Measurements from ENCODE around the gene MED12L. TPM values are rescaled to one million over a fixed set of nuclear protein-coding genes. Genes with fewer than 3 reads are reported as not detected.
"Not testable (repeated sequence)": the region's sequence is repeated elsewhere in the genome, so short reads cannot be mapped to it uniquely, and the experiment has no call there.

The MED12L gene
- total RNA-seq, 4 donors from 2014 or later: 0.09 to 3.3 (median 0.13) TPM; not detected in 1

- DNase-seq: no peak
- Histone ChIP-seq H3K27me3 (no peaks in the 10 kb centered on the region), H3K4me1 (peaks cover 0 to 12% (median 2%) of the 10 kb centered on the region in 4 donors), H3K4me3 (no peak overlapping the region), H3K9me3 (no peaks in the 10 kb centered on the region), H3K27ac (peak overlapping the region in 1 of 4 donors; percentile 55), H3K36me3 (no peaks in the 10 kb centered on the region)
- no peak for TF ChIP-seq POLR2A (IDR thresholded peaks at IDR 0.05)
- TF ChIP-seq, protein P1, sequence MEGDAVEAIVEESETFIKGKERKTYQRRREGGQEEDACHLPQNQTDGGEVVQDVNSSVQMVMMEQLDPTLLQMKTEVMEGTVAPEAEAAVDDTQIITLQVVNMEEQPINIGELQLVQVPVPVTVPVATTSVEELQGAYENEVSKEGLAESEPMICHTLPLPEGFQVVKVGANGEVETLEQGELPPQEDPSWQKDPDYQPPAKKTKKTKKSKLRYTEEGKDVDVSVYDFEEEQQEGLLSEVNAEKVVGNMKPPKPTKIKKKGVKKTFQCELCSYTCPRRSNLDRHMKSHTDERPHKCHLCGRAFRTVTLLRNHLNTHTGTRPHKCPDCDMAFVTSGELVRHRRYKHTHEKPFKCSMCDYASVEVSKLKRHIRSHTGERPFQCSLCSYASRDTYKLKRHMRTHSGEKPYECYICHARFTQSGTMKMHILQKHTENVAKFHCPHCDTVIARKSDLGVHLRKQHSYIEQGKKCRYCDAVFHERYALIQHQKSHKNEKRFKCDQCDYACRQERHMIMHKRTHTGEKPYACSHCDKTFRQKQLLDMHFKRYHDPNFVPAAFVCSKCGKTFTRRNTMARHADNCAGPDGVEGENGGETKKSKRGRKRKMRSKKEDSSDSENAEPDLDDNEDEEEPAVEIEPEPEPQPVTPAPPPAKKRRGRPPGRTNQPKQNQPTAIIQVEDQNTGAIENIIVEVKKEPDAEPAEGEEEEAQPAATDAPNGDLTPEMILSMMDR (IDR thresholded peaks at IDR 0.05): no peak
These were observed 302.4 kb downstream of the MED12L start for GRCh38 chr3:151387842-151388241.

- H3K4me3 ChIP-seq: no peak overlapping the region
- no peak for TF ChIP-seq POLR2A (IDR thresholded peaks at IDR 0.05)
- TF ChIP-seq, protein P1 (IDR thresholded peaks at IDR 0.05): no peak
- no peaks in the 10 kb centered on the region for H3K36me3 ChIP-seq
- H3K4me1 ChIP-seq: no peaks in the 10 kb centered on the region
- H3K9me3 ChIP-seq: no peaks in the 10 kb centered on the region
- H3K27ac ChIP-seq: no peak overlapping the region
- no peaks in the 10 kb centered on the region for H3K27me3 ChIP-seq
- no peak for DNase-seq
These were observed 306.3 kb downstream of the MED12L start for GRCh38 chr3:151391720-151392119.

DNA sequence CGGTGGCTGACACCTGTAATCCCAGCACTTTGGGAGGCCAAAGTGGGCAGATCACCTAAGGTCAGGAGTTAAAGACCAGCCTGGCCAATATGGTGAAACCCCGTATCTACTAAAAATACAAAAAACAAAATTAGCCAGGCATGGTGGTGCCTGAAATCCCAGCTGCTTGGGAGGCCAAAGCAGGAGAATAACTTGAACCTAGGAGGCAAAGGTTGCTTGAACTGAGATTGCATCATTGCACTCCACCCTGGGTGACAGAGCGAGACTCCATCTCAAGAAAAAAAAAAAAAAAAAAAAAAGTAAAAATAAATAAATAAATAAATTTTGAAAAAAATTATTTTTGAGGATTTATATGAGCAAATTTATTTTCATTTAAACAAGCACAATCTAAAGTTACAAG lies 306.7 kb downstream of the MED12L start:
- H3K27ac ChIP-seq, H3K4me1 ChIP-seq, H3K36me3 ChIP-seq, H3K4me3 ChIP-seq, H3K9me3 ChIP-seq, H3K27me3 ChIP-seq, DNase-seq: not testable (repeated sequence)

DNA sequence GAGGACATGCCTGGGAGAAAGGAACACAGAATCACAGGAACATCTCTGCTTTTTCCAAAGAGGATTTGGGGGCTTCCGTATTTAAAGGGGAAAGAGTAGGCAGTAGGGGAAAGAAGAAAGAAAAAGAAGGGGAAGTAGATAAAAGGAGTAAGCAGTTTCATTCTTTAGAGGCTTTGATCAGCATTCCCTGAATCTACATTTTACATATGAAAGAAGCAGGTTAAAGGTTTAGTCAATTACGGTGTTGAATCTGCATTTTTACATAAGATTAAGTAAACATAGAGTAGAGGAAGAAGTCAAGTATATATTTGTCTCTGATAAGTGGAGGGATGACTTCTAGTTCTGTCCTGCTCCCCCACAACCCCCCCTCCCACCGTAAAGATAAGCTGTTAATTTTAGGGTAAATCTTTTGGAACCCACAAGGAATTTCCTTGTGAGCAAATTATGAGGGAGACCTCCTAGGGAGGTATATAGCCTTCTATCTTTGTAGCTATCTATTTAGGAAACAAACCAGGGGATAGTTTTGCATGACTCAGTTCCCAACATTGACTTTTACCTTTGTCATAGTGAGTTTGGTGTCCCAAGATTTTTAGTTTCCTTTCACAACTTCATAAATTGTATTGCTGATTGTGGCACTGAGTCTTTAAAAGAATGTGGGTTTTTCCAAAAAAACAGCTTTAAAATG lies 307.8 kb downstream of the MED12L start:
- DNase-seq: no peak
- H3K36me3 ChIP-seq: no peaks in the 10 kb centered on the region
- no peaks in the 10 kb centered on the region for H3K9me3 ChIP-seq
- TF ChIP-seq, protein P1 (IDR thresholded peaks at IDR 0.05): no peak
- TF ChIP-seq POLR2A (IDR thresholded peaks at IDR 0.05): no peak
- no peak overlapping the region for H3K4me3 ChIP-seq
- H3K27ac ChIP-seq: no peak overlapping the region
- no peaks in the 10 kb centered on the region for H3K27me3 ChIP-seq
- H3K4me1 ChIP-seq: no peaks in the 10 kb centered on the region

GRCh38 chr3:151393941-151394340 lies 308.5 kb downstream of the MED12L start:
- no peaks in the 10 kb centered on the region for H3K27me3 ChIP-seq
- no peaks in the 10 kb centered on the region for H3K36me3 ChIP-seq
- TF ChIP-seq, protein P1 (IDR thresholded peaks at IDR 0.05): no peak
- no peak for TF ChIP-seq POLR2A (IDR thresholded peaks at IDR 0.05)
- no peaks in the 10 kb centered on the region for H3K4me1 ChIP-seq
- H3K27ac ChIP-seq: no peak overlapping the region
- H3K9me3 ChIP-seq: no peaks in the 10 kb centered on the region
- no peak for DNase-seq
- H3K4me3 ChIP-seq: no peak overlapping the region

DNA sequence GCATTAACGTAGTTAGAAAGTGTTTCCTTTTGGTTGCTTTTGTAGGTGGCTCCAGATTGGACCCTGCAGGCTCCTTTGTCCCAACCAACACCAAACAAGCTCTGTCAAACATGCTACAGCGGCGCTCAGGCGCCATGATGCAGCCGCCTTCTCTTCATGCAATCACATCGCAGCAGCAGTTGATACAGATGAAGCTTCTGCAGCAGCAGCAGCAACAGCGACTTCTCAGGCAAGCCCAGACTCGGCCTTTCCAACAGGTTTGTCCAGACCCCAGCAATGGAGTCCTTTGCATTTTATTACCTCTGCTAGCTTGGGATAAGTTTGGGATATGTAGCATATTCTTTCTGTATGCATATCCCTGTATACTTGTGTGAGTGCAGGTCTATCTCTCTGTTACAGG lies 309.1 kb downstream of the MED12L start:
- Histone ChIP-seq H3K27me3 (no peaks in the 10 kb centered on the region), H3K36me3 (no peaks in the 10 kb centered on the region), H3K4me1 (no peaks in the 10 kb centered on the region), H3K9me3 (no peaks in the 10 kb centered on the region), H3K4me3 (no peak overlapping the region), H3K27ac (no peak overlapping the region)
- DNase-seq: no peak
- TF ChIP-seq POLR2A (IDR thresholded peaks at IDR 0.05): no peak

- TF ChIP-seq POLR2A (IDR thresholded peaks at IDR 0.05): no peak
- TF ChIP-seq, protein P1 (IDR thresholded peaks at IDR 0.05): no peak
These were observed 310.3 kb downstream of the MED12L start for GRCh38 chr3:151395806-151396205.

More at GRCh38 chr3:151395806-151396205, 310.3 kb downstream of the MED12L start:
- Histone ChIP-seq H3K36me3 (no peaks in the 10 kb centered on the region), H3K27ac (no peak overlapping the region), H3K27me3 (no peaks in the 10 kb centered on the region), H3K9me3 (no peaks in the 10 kb centered on the region), H3K4me1 (no peaks in the 10 kb centered on the region), H3K4me3 (no peak overlapping the region)
- DNase-seq: no peak

Data from Peyer's patch (tissue), 4 donors.